Adrenal gland (tissue), 12 donors: ENCODE data around the gene ZNRF1. TPM values are rescaled to one million over a fixed set of nuclear protein-coding genes. Genes with fewer than 3 reads are reported as not detected.
A peak's percentile ranks its signal among the peaks of the same experiment; 100 is the strongest.

Experiments used
- DNase-seq, 7 donors: peaks; one replicate each; pipeline ENCODE4 v3.0.0-alpha.2; 2019 to 2020
- H3K27ac ChIP-seq, 5 donors: fragments of 200-600 bp; sonication (generic) in 4 of 5; 1 replicate in 3 of 5; 2 replicates in 2 of 5; pipeline versions ENCODE4 v1.5.1 to v1.8.0; 2016 to 2020; ENCODE audit warnings: mild to moderate bottlenecking in 1 of 5
- H3K27me3 ChIP-seq: fragments of 200-600 bp; 2 replicates; pipeline ENCODE4 v1.8.0; 2021
- H3K36me3 ChIP-seq, 2 donors: fragments of 200-600 bp; replicated peaks in 1 of 2; 1 replicate in 1 of 2; 2 replicates in 1 of 2; pipeline versions ENCODE4 v1.5.1 to v1.8.0; 2018 to 2022
- H3K4me1 ChIP-seq, 2 donors: fragments of 200-600 bp; replicated peaks in 1 of 2; 1 replicate in 1 of 2; 2 replicates in 1 of 2; pipeline versions ENCODE4 v1.5.1 to v1.8.0; 2018 to 2021
- H3K4me3 ChIP-seq, 4 donors: fragments of 200-600 bp; sonication (generic) in 3 of 4; one replicate each; pipeline ENCODE4 v1.5.1; 2016 to 2018
- H3K9me3 ChIP-seq, 3 donors: fragments of 200-600 bp; sonication (generic) in 1 of 3; replicated peaks in 1 of 3; 1 replicate in 2 of 3; 2 replicates in 1 of 3; pipeline versions ENCODE4 v1.5.1 to v1.8.0; 2016 to 2021
- CTCF ChIP-seq, 6 experiments: fragments of 450-650 bp in 4 of 6; fragments of 200-600 bp in 2 of 6; sonication (generic) in 1 of 6; IDR thresholded peaks; 1 replicate in 5 of 6; 2 replicates in 1 of 6; pipeline versions ENCODE4 v1.5.1 to v1.8.0; 2016 to 2021; ENCODE audit warnings: antibody characterized with exemption in 6 of 6, mild to moderate bottlenecking in 2 of 6, moderate library complexity in 1 of 6
- POLR2A ChIP-seq, 2 donors: fragments of 450-650 bp; IDR thresholded peaks; one replicate each; pipeline ENCODE4 v1.6.1; 2017; ENCODE audit warnings: antibody characterized with exemption in 2 of 2, mild to moderate bottlenecking in 2 of 2, moderate library complexity in 1 of 2
- WGBS, 4 donors: extraction: QIAGEN DNeasy Blood & Tissue Kit in 2 of 4; methylation state at CpG; one replicate each; pipeline versions ENCODE4 v1.1.5 to v1.1.7; 2013 to 2017; 5-methylcytosine and 5-hydroxymethylcytosine counted together
- intact Hi-C, 2 donors: fragments of 100-400 bp; cut with DNase I; formaldehyde crosslinking; loops; one replicate each; pipeline versions ENCODE4 v1.14.1 to v1.15.0; 2022 to 2023
- polyA plus RNA-seq, 3 donors: library from polyadenylated mRNA; stranded (reverse); fragments of 200-250 nt in 2 of 3; fragments of 350-450 nt in 1 of 3; fragmentation: Illumina TruSeq in 1 of 3; extraction: RNeasy Lipid Tissue Mini Kit (QIAGEN cat#74804) in 1 of 3; gene quantifications; one replicate each; pipeline ENCODE4 v1.2.3, GENCODE V29; 2013 to 2014
- total RNA-seq, 9 donors: library from RNA; depleted of rRNA in 4 of 9; stranded (reverse); fragments of >200 nt in 4 of 9; fragments of 120-200 nt in 1 of 9; fragmentation: NEBNext Ultra II Directional in 1 of 9; extraction: Animal tissue kit (Norgen Biotek cat#: 25700) in 1 of 9; gene quantifications; one replicate each; pipeline versions ENCODE4 v1.1.0 to v1.2.4, GENCODE V29; 2013 to 2023
- donor health status: healthy with polysubstance abuse.
- donor health status: Bipolar disorder and iron deficiency.
- donor health status: DM: yes; HTN: yes; CAD: no.
- donor health status: DM: no; HTN: no; CAD: no.
- donor health status: DM: no; HTN: no; CAD: no.
- donor health status: DM: yes; HTN: yes; CAD: no.

The ZNRF1 gene
- total and polyA plus RNA-seq, 12 donors, result 9.9 to 29.2 (median 25.4) TPM

- peaks cover 18 to 23% of the 10 kb centered on the region in 2 donors for H3K4me1 ChIP-seq
- no peaks in the 10 kb centered on the region for H3K27me3 ChIP-seq
- no peaks in the 10 kb centered on the region for H3K9me3 ChIP-seq
- intact Hi-C loops, result no loop called here
- H3K27ac ChIP-seq, result peak overlapping the region in 1 of 5 donors; percentile 14
- no peaks in the 10 kb centered on the region for H3K36me3 ChIP-seq
- peak in 1 of 7 donors; percentile 24 for DNase-seq
- H3K4me3 ChIP-seq, result no peak overlapping the region
- TF ChIP-seq POLR2A (IDR thresholded peaks at IDR 0.05) (no peak), CTCF (IDR thresholded peaks at IDR 0.05) (no peak)
- WGBS, 4 donors, result 61 to 65% (median 63%) methylated on average over 4 of the region's 4 CpGs
Observed at GRCh38 chr16:75028544-75029135, 29.8 kb downstream of the ZNRF1 start.

- no peak for TF ChIP-seq CTCF (IDR thresholded peaks at IDR 0.05)
- intact Hi-C loops, result no loop called here
Observed at GRCh38 chr16:75029854-75030253, 31.0 kb downstream of the ZNRF1 start.

GRCh38 chr16:75032655-75033054 is 33.8 kb downstream of the ZNRF1 start:
- intact Hi-C loops, result no loop called here
- no peaks in the 10 kb centered on the region for H3K36me3 ChIP-seq
- no peaks in the 10 kb centered on the region for H3K9me3 ChIP-seq
- no peak overlapping the region for H3K4me3 ChIP-seq
- no peak for TF ChIP-seq CTCF (IDR thresholded peaks at IDR 0.05)
- no peaks in the 10 kb centered on the region for H3K27me3 ChIP-seq
- peaks cover 0 to 7% of the 10 kb centered on the region in 2 donors for H3K4me1 ChIP-seq
- peak in 1 of 7 donors; percentile 1 for DNase-seq
- H3K27ac ChIP-seq, result no peak overlapping the region

More at GRCh38 chr16:75029854-75030253, 31.0 kb downstream of the ZNRF1 start:
- Histone ChIP-seq H3K36me3 (no peaks in the 10 kb centered on the region), H3K9me3 (no peaks in the 10 kb centered on the region), H3K4me3 (no peak overlapping the region), H3K4me1 (peaks cover 18 to 23% of the 10 kb centered on the region in 2 donors), H3K27ac (no peak overlapping the region), H3K27me3 (no peaks in the 10 kb centered on the region)
- no peak for DNase-seq

GRCh38 chr16:75035410-75035968 is 36.7 kb downstream of the ZNRF1 start:
- no peak overlapping the region for H3K4me3 ChIP-seq
- H3K27me3 ChIP-seq, result no peaks in the 10 kb centered on the region
- TF ChIP-seq POLR2A (IDR thresholded peaks at IDR 0.05) (no peak), CTCF (IDR thresholded peaks at IDR 0.05) (no peak)
- 90 to 94% (median 93%) methylated on average over 9 of the region's 9 CpGs for WGBS, 4 donors
- H3K36me3 ChIP-seq, result no peaks in the 10 kb centered on the region
- peak in 1 of 7 donors; percentile 9 for DNase-seq
- peaks cover 0 to 7% (median 0%) of the 10 kb centered on the region in 3 donors for H3K9me3 ChIP-seq
- intact Hi-C loops, result no loop called here
- H3K4me1 ChIP-seq, result peaks cover 3 to 8% of the 10 kb centered on the region in 2 donors
- H3K27ac ChIP-seq, result no peak overlapping the region
